Measurements from ENCODE around the gene OAT. TPM values are rescaled to one million over a fixed set of nuclear protein-coding genes. Genes with fewer than 3 reads are reported as not detected.

Gene OAT
- total and polyA plus RNA-seq, 2 of the 4 experiments (the other 2 are of a cell fraction), result 110 to 152 TPM

GRCh38 chr10:124349996-124350280 lies 68.8 kb downstream of the OAT start:
- WGBS, 2 experiments (ENCODE audit: extremely low coverage in 2 of 2, insufficient read length in 1 of 2), result 0% methylated on average over 1 of the region's 5 CpGs; no CpG with 5 or more reads in 1 of the 2 experiments

More at GRCh38 chr10:124349996-124350280, 68.8 kb downstream of the OAT start:
- in situ Hi-C loops (cut with MboI; ENCODE audit: low sequenced_read_pairs) (no loop called here), dilution Hi-C loops (cut with HindIII; ENCODE audit: low sequenced_read_pairs, unreplicated experiment) (no loop called here), intact Hi-C loops (cut with micrococcal nuclease) (no loop called here)
- Histone ChIP-seq H3K4me3 (ENCODE audit: insufficient read depth, low read depth, low read length) (no peak overlapping the region), H2BK5ac (ENCODE audit: low read depth, low read length, poor library complexity, severe bottlenecking) (no peak overlapping the region), H4K20me1 (ENCODE audit: insufficient read depth, low read length) (no peaks in the 10 kb centered on the region), H4K91ac (ENCODE audit: insufficient read depth, low read depth, low read length) (no peak overlapping the region), H3K9ac (ENCODE audit: low read depth, low read length) (no peak overlapping the region), H3K4me2 (ENCODE audit: low read depth, low read length) (no peak overlapping the region), H2AK5ac (ENCODE audit: low read depth, low read length) (no peak overlapping the region), H2AK9ac (replicated peaks; ENCODE audit: low read depth, low read length, poor library complexity) (peak overlapping the region; percentile 42), H3K9me1 (ENCODE audit: insufficient read depth, low read length) (no peaks in the 10 kb centered on the region), H3K18ac (ENCODE audit: low read depth, low read length) (no peak overlapping the region), H2BK20ac (ENCODE audit: low read depth, low read length) (no peak overlapping the region), H3K27ac (ENCODE audit: insufficient read depth, low read length) (no peak overlapping the region), H3K4ac (ENCODE audit: low read depth, low read length) (no peak overlapping the region), H4K5ac (ENCODE audit: low read depth, low read length) (no peak overlapping the region), H4K8ac (ENCODE audit: low read depth in 2 of 2, low read length in 2 of 2) (no peak overlapping the region), H2AFZ (replicated peaks; ENCODE audit: low read length, poor library complexity) (no peak overlapping the region), H3K56ac (ENCODE audit: extremely low read depth, insufficient read depth, low read length) (no peak overlapping the region), H3K36me3 (ENCODE audit: control insufficient read depth, insufficient read depth, low read length) (no peaks in the 10 kb centered on the region), H3K79me1 (ENCODE audit: low read depth in 1 of 2, low read length in 2 of 2) (no peaks in the 10 kb centered on the region), H3K9me3 (ENCODE audit: control insufficient read depth, insufficient read depth, low read length) (0 out of 2 replicates have a peak, but pooled peaks cover 2% of the 10 kb centered on the region), H3K27me3 (ENCODE audit: control insufficient read depth, insufficient read depth, low read length) (peaks cover 1% of the 10 kb centered on the region; the same call in 1 of the 2 replicates), H3K23ac (ENCODE audit: low read depth, low read length) (no peak overlapping the region), H3K4me1 (ENCODE audit: control insufficient read depth, insufficient read depth, low read length) (no peaks in the 10 kb centered on the region), H3K14ac (replicated peaks; ENCODE audit: low read depth, low read length) (no peak overlapping the region), H2BK15ac (ENCODE audit: low read depth, low read length) (no peak overlapping the region), H2BK120ac (ENCODE audit: low read depth, low read length) (no peak overlapping the region)
- DNase-seq, result no peak
- no TSS peak for BruUV-seq (replicated peaks)
- ChIA-PET CTCF (interaction anchor here (0.6 kb wide), 1 partner anchor 156 kb away, joined by 3 read pairs; no protein-coding TSS in a partner anchor), POLR2A (ENCODE audit: unreplicated experiment) (no interaction called here)
- ATAC-seq (ENCODE audit: low read depth), result no peak
- TF ChIP-seq POLR2A (IDR thresholded peaks at IDR 0.05; ENCODE audit: low read depth, low read length) (no peak), MAZ (IDR thresholded peaks at IDR 0.05; ENCODE audit: borderline replicate concordance, low read depth, low read length) (no peak), RFX5 (IDR thresholded peaks at IDR 0.05; ENCODE audit: low read depth, low read length) (no peak)
